Esophagus squamous epithelium (tissue), 4 donors: ENCODE data around the gene SPAG17.

Source experiments
- POLR2A ChIP-seq, 4 donors: fragments of 450-650 bp; IDR thresholded peaks; one replicate each; pipeline ENCODE4 v1.6.1; 2017; ENCODE audit warnings: antibody characterized with exemption in 4 of 4, mild to moderate bottlenecking in 4 of 4, moderate library complexity in 3 of 4
- TF ChIP-seq, protein P1 (sequence below), 6 experiments: fragments of 450-650 bp in 4 of 6; fragments of 200-600 bp in 2 of 6; sonication (generic) in 2 of 6; IDR thresholded peaks; one replicate each; pipeline ENCODE4 v1.5.1; 2016 to 2019; ENCODE audit warnings: antibody characterized with exemption in 6 of 6, mild to moderate bottlenecking in 4 of 6, moderate library complexity in 4 of 6

DNA sequence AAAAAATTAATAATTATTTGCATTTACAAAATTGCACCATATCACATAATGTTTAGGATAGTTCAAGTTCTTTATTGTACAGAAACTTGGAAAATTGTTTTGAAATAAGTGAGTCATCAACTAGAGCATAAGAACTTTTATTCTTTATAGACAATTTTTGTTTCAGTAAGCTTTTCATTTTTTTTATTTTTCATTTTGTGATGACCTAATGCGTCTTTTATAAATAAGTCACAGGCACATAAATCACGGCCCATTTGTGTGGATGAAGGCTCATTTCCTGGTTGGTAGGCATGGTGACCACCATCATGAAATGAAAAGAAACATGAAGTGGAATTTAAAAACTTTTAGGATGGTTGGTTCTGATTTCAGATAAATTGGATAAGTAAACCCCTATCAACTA is 39.3 kb downstream of the SPAG17 start:
- TF ChIP-seq, protein P1, sequence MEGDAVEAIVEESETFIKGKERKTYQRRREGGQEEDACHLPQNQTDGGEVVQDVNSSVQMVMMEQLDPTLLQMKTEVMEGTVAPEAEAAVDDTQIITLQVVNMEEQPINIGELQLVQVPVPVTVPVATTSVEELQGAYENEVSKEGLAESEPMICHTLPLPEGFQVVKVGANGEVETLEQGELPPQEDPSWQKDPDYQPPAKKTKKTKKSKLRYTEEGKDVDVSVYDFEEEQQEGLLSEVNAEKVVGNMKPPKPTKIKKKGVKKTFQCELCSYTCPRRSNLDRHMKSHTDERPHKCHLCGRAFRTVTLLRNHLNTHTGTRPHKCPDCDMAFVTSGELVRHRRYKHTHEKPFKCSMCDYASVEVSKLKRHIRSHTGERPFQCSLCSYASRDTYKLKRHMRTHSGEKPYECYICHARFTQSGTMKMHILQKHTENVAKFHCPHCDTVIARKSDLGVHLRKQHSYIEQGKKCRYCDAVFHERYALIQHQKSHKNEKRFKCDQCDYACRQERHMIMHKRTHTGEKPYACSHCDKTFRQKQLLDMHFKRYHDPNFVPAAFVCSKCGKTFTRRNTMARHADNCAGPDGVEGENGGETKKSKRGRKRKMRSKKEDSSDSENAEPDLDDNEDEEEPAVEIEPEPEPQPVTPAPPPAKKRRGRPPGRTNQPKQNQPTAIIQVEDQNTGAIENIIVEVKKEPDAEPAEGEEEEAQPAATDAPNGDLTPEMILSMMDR (IDR thresholded peaks at IDR 0.05) = no peak
- TF ChIP-seq POLR2A (IDR thresholded peaks at IDR 0.05) = no peak
